ENCODE measurements around the gene UBL4B. TPM values are rescaled to one million over a fixed set of nuclear protein-coding genes. Genes with fewer than 3 reads are reported as not detected.

UBL4B gene
- total and polyA plus RNA-seq, 2 donors (not counting 1 experiment from before 2014, with no cell fraction given): not detected

- Histone ChIP-seq H4K20me1 (ENCODE audit: control insufficient read depth, insufficient read depth, low read length, poor library complexity, severe bottlenecking) (no peaks in the 10 kb centered on the region), H3K27ac (ENCODE audit: low read length in 2 of 2) (no peak within 1 kb of the TSS), H3K9ac (ENCODE audit: low read length) (no peak within 1 kb of the TSS), H3K4me2 (replicated peaks; ENCODE audit: low read depth, low read length, poor library complexity, severe bottlenecking) (peak within 1 kb of the TSS; percentile 61), H3K4me1 (ENCODE audit: control insufficient read depth in 2 of 2, insufficient read depth in 2 of 2, low read length in 2 of 2) (peaks cover 7 to 10% of the 10 kb centered on the region in 2 donors), H3K4me3 (ENCODE audit: control extremely low read depth in 1 of 5, extremely low read depth in 1 of 5, insufficient read depth in 1 of 5, low read depth in 2 of 5, low read length in 4 of 5) (peak within 1 kb of the TSS in 1 of 5 experiments; percentile 5), H2AFZ (ENCODE audit: insufficient read depth, low read depth, low read length, poor library complexity, severe bottlenecking) (peak within 1 kb of the TSS; percentile 33), H3K79me2 (ENCODE audit: control insufficient read depth, insufficient read depth, low read length) (no peaks in the 10 kb centered on the region), H3K9me3 (ENCODE audit: control extremely low read depth in 1 of 3, control insufficient read depth in 2 of 3, insufficient read depth in 1 of 3, low read length in 2 of 3) (no peaks in the 10 kb centered on the region), H3K27me3 (replicated peaks in 1 of 4; ENCODE audit: control extremely low read depth in 1 of 4, control insufficient read depth in 3 of 4, insufficient read depth in 4 of 4, low read length in 3 of 4) (peaks cover 0 to 65% (median 44%) of the 10 kb centered on the region in 4 experiments), H3K36me3 (replicated peaks in 1 of 2; ENCODE audit: control extremely low read depth in 1 of 2, control insufficient read depth in 1 of 2, extremely low read depth in 1 of 2, insufficient read depth in 2 of 2, low read length in 1 of 2) (no peaks in the 10 kb centered on the region)
- ChIA-PET CTCF (no interaction called here), POLR2A (no interaction called here)
- H3K27me3 Mint-ChIP-seq: peaks cover 40% of the 10 kb centered on the region
- 3% methylated on average over 104 of the region's 104 CpGs for WGBS (ENCODE audit: insufficient coverage)
- H3K9me3 Mint-ChIP-seq (ENCODE audit: insufficient read depth): no peaks in the 10 kb centered on the region
- intact Hi-C loops (cut with micrococcal nuclease): no loop called here
- H3K4me3 Mint-ChIP-seq: peak within 1 kb of the TSS; percentile 53
- TF ChIP-seq CTCF (IDR thresholded peaks at IDR 0.05): no peak
- TF ChIP-seq EZH2 (IDR thresholded peaks at IDR 0.05; ENCODE audit: borderline replicate concordance, insufficient read depth, low read depth, low read length, poor library complexity, severe bottlenecking): no peak
- DNase-seq: peak; percentile 27
- peaks cover 3% of the 10 kb centered on the region for H3K4me1 Mint-ChIP-seq
- H3K27ac Mint-ChIP-seq: no peak within 1 kb of the TSS
- peak; percentile 39 for ATAC-seq (ENCODE audit: low read depth)
Measured at GRCh38 chr1:110150330-110151174, 38.3 kb downstream of the UBL4B start, which contains the start of gene SLC6A17. TSS of gene SLC6A17 (plus strand) at chr1:110150494. CDS start at chr1:110166930, 16,436 bp downstream.

- Histone ChIP-seq H3K27ac (ENCODE audit: low read length in 2 of 2) (no peak overlapping the region), H4K20me1 (ENCODE audit: control insufficient read depth, insufficient read depth, low read length, poor library complexity, severe bottlenecking) (no peaks in the 10 kb centered on the region), H3K36me3 (replicated peaks in 1 of 2; ENCODE audit: control extremely low read depth in 1 of 2, control insufficient read depth in 1 of 2, extremely low read depth in 1 of 2, insufficient read depth in 2 of 2, low read length in 1 of 2) (no peaks in the 10 kb centered on the region), H3K27me3 (replicated peaks in 1 of 4; ENCODE audit: control extremely low read depth in 1 of 4, control insufficient read depth in 3 of 4, insufficient read depth in 4 of 4, low read length in 3 of 4) (peaks cover 0 to 69% (median 46%) of the 10 kb centered on the region in 4 experiments), H3K4me2 (replicated peaks; ENCODE audit: low read depth, low read length, poor library complexity, severe bottlenecking) (peak overlapping the region; percentile 61), H3K79me2 (ENCODE audit: control insufficient read depth, insufficient read depth, low read length) (no peaks in the 10 kb centered on the region), H3K9me3 (ENCODE audit: control extremely low read depth in 1 of 3, control insufficient read depth in 2 of 3, insufficient read depth in 1 of 3, low read length in 2 of 3) (no peaks in the 10 kb centered on the region), H3K9ac (ENCODE audit: low read length) (no peak overlapping the region), H3K4me3 (ENCODE audit: control extremely low read depth in 1 of 5, extremely low read depth in 1 of 5, insufficient read depth in 1 of 5, low read depth in 2 of 5, low read length in 4 of 5) (no peak overlapping the region), H2AFZ (ENCODE audit: insufficient read depth, low read depth, low read length, poor library complexity, severe bottlenecking) (no peak overlapping the region), H3K4me1 (ENCODE audit: control insufficient read depth in 2 of 2, insufficient read depth in 2 of 2, low read length in 2 of 2) (peaks cover 7 to 10% of the 10 kb centered on the region in 2 donors)
- ChIA-PET CTCF (interaction anchor here (1.7 kb wide), 1 partner anchor 24 kb away, joined by 3 read pairs; no protein-coding TSS in a partner anchor), POLR2A (no interaction called here)
- TF ChIP-seq EZH2 (IDR thresholded peaks at IDR 0.05; ENCODE audit: borderline replicate concordance, insufficient read depth, low read depth, low read length, poor library complexity, severe bottlenecking): no peak
- no peak for TF ChIP-seq CTCF (IDR thresholded peaks at IDR 0.05)
- H3K27me3 Mint-ChIP-seq: peaks cover 45% of the 10 kb centered on the region
- peak overlapping the region; percentile 14 for H3K4me3 Mint-ChIP-seq
- intact Hi-C loops (cut with micrococcal nuclease): no loop called here
- H3K4me1 Mint-ChIP-seq: peaks cover 3% of the 10 kb centered on the region
- WGBS (ENCODE audit: insufficient coverage): 15% methylated on average over 37 of the region's 37 CpGs
- peak; percentile 11 for DNase-seq
- H3K27ac Mint-ChIP-seq: no peak overlapping the region
- peaks cover 2% of the 10 kb centered on the region for H3K9me3 Mint-ChIP-seq (ENCODE audit: insufficient read depth)
- ATAC-seq (ENCODE audit: low read depth): no peak
Measured at GRCh38 chr1:110151175-110151669, 39.0 kb downstream of the UBL4B start.
